Ascending aorta (tissue), 2 donors: ENCODE data around the gene PDCL2. TPM values are rescaled to one million over a fixed set of nuclear protein-coding genes. Genes with fewer than 3 reads are reported as not detected.

Experiments used
- DNase-seq, 2 donors: peaks; one replicate each; pipeline ENCODE4 v3.0.0-alpha.2; 2019; ENCODE audit warnings: low spot score in 2 of 2
- H3K27ac ChIP-seq, 2 donors: fragments of 200-600 bp; sonication (generic); one replicate each; pipeline ENCODE4 v1.5.1; 2016 to 2017; ENCODE audit warnings: mild to moderate bottlenecking in 1 of 2
- H3K27me3 ChIP-seq: fragments of 200-600 bp; sonication (generic); one replicate; pipeline ENCODE4 v1.5.1; 2017
- H3K36me3 ChIP-seq, 2 donors: fragments of 200-600 bp; sonication (generic); one replicate each; pipeline ENCODE4 v1.5.1; 2016
- H3K4me1 ChIP-seq, 2 donors: fragments of 200-600 bp; sonication (generic); one replicate each; pipeline ENCODE4 v1.5.1; 2016 to 2017; ENCODE audit warnings: mild to moderate bottlenecking in 1 of 2
- H3K4me3 ChIP-seq, 2 donors: fragments of 200-600 bp; sonication (generic); one replicate each; pipeline ENCODE4 v1.5.1; 2016 to 2017; ENCODE audit warnings: mild to moderate bottlenecking in 1 of 2
- H3K9me3 ChIP-seq, 2 donors: fragments of 200-600 bp; sonication (generic); one replicate each; pipeline ENCODE4 v1.5.1; 2016
- CTCF ChIP-seq, 3 experiments: fragments of 200-600 bp in 2 of 3; fragments of 450-650 bp in 1 of 3; sonication (generic) in 2 of 3; IDR thresholded peaks; one replicate each; pipeline ENCODE4 v1.5.1; 2016 to 2019; ENCODE audit warnings: antibody characterized with exemption in 3 of 3, mild to moderate bottlenecking in 1 of 3, moderate library complexity in 1 of 3
- intact Hi-C: fragments of 100-400 bp; cut with DNase I; formaldehyde crosslinking; loops from one replicate; pipeline ENCODE4 v1.15.1; 2023
- total RNA-seq: library from RNA; depleted of rRNA; stranded (reverse); fragments of >200 nt; gene quantifications from one replicate; pipeline ENCODE4 v1.1.0, GENCODE V29; 2016

PDCL2 gene
- total RNA-seq, 1 donor from 2014 or later, result not detected

DNA sequence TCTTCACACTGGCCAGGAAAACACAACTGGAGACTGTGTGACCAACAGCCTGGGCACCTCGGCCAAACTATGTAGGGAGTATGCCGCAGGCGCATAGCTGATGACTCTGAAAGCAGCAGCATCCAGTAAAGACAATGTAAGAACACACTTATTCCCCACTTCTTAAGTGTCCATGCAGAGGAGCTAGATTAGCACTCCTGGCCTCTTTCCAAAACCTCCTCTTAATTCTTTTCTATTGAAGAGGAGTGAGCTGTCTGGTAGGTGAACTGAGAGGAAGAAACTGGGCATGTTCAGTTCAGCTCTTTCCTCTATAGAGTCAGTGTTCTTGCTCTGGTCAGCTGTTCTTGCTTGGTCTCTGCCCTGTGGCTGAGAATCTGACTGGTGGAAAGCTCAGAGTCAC, 23.0 kb upstream of the PDCL2 start:
- Histone ChIP-seq H3K4me1 (no peaks in the 10 kb centered on the region), H3K4me3 (no peak overlapping the region), H3K36me3 (no peaks in the 10 kb centered on the region), H3K27me3 (no peaks in the 10 kb centered on the region), H3K27ac (no peak overlapping the region), H3K9me3 (no peaks in the 10 kb centered on the region)
- no peak for TF ChIP-seq CTCF (IDR thresholded peaks at IDR 0.05)
- DNase-seq, result no peak
- intact Hi-C loops, result no loop called here

GRCh38 chr4:55613621-55614020, 21.6 kb upstream of the PDCL2 start:
- no peak for TF ChIP-seq CTCF (IDR thresholded peaks at IDR 0.05)
- no peaks in the 10 kb centered on the region for H3K27me3 ChIP-seq
- no peak overlapping the region for H3K27ac ChIP-seq
- no peaks in the 10 kb centered on the region for H3K36me3 ChIP-seq
- H3K4me3 ChIP-seq, result no peak overlapping the region
- intact Hi-C loops, result no loop called here
- H3K4me1 ChIP-seq, result no peaks in the 10 kb centered on the region
- H3K9me3 ChIP-seq, result no peaks in the 10 kb centered on the region
- no peak for DNase-seq

DNA sequence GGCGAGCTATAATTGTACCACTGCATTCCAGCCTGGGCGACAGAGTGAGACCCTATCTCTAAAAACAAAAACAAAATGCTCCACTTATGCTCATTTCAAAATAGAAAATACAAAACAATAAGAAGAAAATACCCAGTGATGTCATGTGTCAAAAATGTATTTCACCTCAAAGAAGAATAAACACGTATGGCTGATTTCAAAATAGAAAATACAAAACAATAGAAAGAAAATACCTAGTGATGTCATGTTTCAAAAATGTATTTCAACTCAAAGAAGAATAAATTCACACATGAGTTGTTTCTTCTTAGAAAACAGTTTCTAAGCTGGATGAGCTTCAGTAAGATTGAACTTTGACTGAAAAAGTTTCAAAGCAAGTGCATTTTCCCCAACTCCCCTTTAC, 20.3 kb upstream of the PDCL2 start:
- Histone ChIP-seq H3K4me3 (no peak overlapping the region), H3K27ac (no peak overlapping the region), H3K36me3 (no peaks in the 10 kb centered on the region), H3K4me1 (no peaks in the 10 kb centered on the region), H3K9me3 (no peaks in the 10 kb centered on the region), H3K27me3 (no peaks in the 10 kb centered on the region)
- no peak for DNase-seq
- TF ChIP-seq CTCF (IDR thresholded peaks at IDR 0.05), result no peak
- intact Hi-C loops, result no loop called here

GRCh38 chr4:55611358-55612059, 19.5 kb upstream of the PDCL2 start:
- no peak for TF ChIP-seq CTCF (IDR thresholded peaks at IDR 0.05)
- H3K9me3 ChIP-seq, result no peaks in the 10 kb centered on the region
- intact Hi-C loops, result no loop called here
- no peak overlapping the region for H3K27ac ChIP-seq
- DNase-seq, result no peak
- H3K27me3 ChIP-seq, result no peaks in the 10 kb centered on the region
- H3K4me3 ChIP-seq, result no peak overlapping the region
- H3K4me1 ChIP-seq, result no peaks in the 10 kb centered on the region
- no peaks in the 10 kb centered on the region for H3K36me3 ChIP-seq

- Histone ChIP-seq H3K4me1 (no peaks in the 10 kb centered on the region), H3K27me3 (no peaks in the 10 kb centered on the region), H3K27ac (no peak overlapping the region), H3K9me3 (no peaks in the 10 kb centered on the region), H3K36me3 (no peaks in the 10 kb centered on the region), H3K4me3 (no peak overlapping the region)
- intact Hi-C loops, result no loop called here
- TF ChIP-seq CTCF (IDR thresholded peaks at IDR 0.05), result no peak
- no peak for DNase-seq
Measured at GRCh38 chr4:55610381-55610780, 18.3 kb upstream of the PDCL2 start.

DNA sequence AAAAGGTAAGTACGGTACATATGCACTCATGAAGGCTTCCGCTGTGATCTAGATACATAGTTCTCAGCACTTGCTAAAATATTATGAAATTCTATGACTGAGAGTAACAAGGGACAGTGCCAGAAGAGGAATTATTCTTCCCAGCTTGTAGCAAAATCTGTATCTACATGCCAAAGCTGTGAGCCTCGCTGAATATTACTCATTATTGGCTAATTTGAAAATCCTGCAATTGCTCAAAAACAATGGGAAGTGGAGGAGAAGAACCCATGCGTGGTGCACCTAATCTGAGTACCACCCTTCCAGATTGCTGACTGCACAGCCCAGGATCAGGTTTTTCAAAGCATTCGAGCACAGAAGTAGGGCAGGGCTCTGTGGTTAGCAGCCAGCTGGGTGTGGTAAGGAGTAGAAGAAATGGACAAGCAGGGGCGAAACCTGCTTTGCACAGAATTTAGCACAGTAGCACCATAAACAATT, 17.4 kb upstream of the PDCL2 start:
- no peak overlapping the region for H3K4me3 ChIP-seq
- H3K27me3 ChIP-seq, result no peaks in the 10 kb centered on the region
- H3K27ac ChIP-seq, result no peak overlapping the region
- no peaks in the 10 kb centered on the region for H3K4me1 ChIP-seq
- intact Hi-C loops, result no loop called here
- H3K9me3 ChIP-seq, result no peaks in the 10 kb centered on the region
- TF ChIP-seq CTCF (IDR thresholded peaks at IDR 0.05), result no peak
- no peak for DNase-seq
- no peaks in the 10 kb centered on the region for H3K36me3 ChIP-seq
